NCI-H345 (cell line): Measurements from ENCODE around the gene VTN.

Experiments used
- DNase-seq: peaks from one replicate; lab custom pipeline; 2025; lab: John Stamatoyannopoulos, UW

The VTN gene

DNA sequence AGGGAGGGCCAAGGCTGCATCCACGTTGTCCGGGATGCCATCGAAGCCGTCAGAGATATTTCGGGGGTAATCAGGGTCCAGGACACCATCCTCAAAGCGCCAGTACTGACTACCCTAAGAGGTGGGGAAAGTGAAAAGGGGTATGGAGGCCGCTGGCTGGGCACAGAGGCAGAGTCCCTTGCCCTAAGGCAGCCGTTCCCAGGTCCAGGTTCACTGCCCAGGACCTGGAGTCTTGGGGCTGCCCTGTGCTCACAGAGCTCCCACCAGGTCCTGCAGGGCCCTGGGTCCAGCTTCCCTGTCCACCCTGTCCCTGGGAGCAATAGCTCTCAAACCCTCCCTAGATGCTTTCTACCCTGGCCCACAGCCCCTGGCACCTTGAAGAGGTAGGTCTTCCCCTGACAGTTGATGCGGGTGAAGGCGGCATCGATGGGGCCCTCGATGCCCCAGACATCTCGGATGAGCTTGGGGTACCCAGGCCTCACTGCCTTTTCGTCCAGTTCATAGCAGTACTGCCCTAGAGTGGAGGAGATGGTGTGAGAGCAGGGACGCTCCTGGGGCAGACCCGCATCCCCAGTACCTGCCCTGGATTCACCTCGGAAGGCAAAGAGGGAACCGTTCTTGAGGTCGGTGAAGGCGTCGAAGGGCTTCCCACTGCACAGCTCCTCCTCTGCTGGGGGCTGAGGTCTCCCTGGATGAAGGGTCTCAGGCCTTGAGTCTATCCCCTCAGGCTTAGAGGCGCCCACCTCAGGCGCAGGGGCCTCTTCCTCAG lies 1.0 kb downstream of the VTN start:
- no peak for DNase-seq

- DNase-seq: no peak
These were observed 1.7 kb downstream of the VTN start for GRCh38 chr17:28368306-28368831.

- no peak for DNase-seq
These were observed 2.3 kb downstream of the VTN start for GRCh38 chr17:28367641-28368305.

DNA sequence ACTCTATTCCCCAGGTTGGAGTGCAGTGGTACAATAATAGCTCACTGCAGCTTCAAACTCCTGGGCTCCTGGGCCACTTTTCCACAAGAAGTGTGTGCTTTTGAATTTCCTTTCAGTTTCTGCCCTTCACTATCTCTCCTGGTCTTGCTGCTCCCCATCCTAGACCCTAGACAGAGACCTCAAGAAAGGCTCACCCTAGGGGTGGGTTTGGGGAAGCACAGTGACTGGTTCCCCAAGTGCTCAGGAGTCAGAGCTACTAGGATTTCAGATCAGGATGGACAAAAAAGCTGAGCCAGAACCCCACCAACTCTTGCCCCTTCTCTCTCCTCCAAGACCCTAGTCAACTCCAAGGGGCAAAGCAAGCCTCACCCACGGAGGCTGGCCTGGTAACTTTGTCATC lies 3.5 kb downstream of the VTN start:
- no peak for DNase-seq

- DNase-seq: no peak
These were observed 4.6 kb downstream of the VTN start for GRCh38 chr17:28365487-28365886.

GRCh38 chr17:28364665-28365363 lies 5.3 kb downstream of the VTN start, which contains the start of gene SEBOX:
Gene SEBOX (minus strand): TSS chr17:28365199. CDS start chr17:28365151, 48 bp downstream.
- no peak for DNase-seq

DNA sequence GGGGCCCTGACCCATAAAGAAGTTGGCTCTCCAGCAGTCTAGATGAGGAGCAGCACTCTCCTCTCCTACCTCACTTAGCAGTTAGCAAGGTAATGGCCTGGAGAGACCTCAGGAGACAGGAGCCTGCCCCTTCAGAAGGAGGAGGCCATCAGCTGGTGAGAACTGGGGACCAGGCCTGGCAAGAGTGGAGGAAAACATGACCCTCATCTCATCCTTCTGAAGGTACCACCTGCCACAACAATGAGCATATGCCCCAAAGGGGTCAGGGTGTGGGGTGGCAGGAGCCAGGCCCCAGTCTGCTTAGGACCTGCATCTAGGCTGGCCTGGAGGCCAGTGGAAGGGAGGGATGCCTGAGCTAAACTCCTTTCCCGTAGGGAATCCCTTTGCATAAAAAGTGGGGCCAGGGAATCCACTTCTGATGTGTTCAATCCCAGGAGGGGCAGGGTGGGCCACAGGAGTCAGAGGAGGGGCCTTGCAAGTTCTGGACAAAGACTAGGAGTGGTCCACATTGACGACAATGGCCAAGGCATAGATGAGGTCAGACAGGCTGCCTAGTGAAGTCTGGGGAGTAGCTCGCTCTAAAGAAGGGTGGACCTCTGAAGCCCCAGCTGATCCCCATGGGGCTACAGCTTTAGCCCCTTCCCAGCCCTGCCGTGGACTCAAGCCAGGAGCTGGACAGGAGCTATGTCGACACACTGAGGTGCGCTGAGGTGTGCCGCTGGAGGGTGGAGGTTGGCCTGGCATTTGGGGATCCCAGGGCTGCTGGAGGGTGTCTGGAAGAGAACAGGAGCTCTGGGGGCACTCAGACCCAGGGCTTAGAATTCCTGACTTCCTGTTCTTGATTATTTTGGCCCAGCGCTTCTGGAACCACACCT lies 6.1 kb downstream of the VTN start:
- no peak for DNase-seq

GRCh38 chr17:28363186-28363585 lies 6.9 kb downstream of the VTN start:
- no peak for DNase-seq

DNA sequence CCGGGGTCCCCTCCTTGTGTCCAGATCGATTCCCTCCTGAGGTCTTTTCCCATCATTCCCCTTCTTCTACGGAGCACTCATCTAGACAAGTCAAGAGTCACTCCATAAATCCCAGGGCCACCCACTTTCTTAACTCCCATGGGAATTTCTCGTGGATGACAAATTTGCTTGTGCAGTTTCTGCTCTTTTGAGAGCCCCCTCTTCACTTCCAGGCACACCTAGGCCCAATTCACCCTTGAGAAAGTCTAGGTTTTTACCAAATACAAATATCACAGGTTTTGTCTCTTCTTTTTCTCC lies 12.3 kb downstream of the VTN start:
- DNase-seq: no peak

DNA sequence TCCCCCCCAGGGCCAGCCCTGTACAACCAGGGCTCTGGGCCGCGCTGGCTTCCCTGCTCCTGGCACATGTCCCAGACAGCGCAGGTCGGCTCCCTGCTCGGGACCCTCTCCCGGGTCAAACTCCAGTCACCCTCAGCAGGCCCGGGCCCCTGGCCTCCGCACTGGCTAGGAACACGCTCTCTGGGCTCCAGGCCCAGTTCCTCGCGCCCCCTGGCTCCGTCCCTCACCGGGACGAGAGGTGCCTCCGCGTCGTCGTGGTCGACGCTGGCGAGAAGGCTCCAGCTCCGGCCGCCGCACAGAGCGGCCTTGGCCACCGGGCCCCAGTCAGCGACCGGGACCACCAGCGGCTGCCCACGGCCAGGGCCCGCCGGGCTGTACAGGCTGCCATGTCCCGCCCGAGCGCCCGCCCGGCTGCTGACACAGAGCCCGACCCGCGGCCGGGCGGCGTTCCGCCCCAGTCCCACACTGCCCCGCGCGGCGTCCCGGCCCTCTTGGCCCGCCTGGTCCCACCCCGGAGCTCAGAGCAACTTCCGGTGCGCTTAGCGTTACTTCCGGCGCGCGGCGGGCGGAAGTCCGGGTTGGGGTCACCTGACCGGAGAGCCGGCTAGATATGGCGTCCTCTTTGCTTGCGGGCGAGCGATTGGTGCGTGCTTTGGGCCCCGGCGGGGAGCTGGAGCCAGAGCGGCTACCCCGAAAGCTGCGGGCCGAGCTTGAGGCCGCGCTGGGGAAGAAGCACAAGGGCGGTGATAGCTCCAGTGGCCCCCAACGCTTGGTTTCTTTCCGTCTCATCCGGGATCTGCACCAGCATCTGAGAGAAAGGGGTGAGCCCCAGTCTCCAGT lies 12.8 kb downstream of the VTN start, which contains the start of gene POLDIP2:
TSS of gene POLDIP2 (minus strand) at position 467 of the 840 bp plus-strand sequence. CDS start at position 388, 79 bp downstream.
- DNase-seq: peak; percentile 96

- no peak for DNase-seq
These were observed 19.8 kb downstream of the VTN start for GRCh38 chr17:28350271-28350670.

- no peak for DNase-seq
These were observed 21.1 kb downstream of the VTN start for GRCh38 chr17:28348979-28349378.

GRCh38 chr17:28347261-28347891 lies 22.7 kb downstream of the VTN start:
- DNase-seq: no peak

DNA sequence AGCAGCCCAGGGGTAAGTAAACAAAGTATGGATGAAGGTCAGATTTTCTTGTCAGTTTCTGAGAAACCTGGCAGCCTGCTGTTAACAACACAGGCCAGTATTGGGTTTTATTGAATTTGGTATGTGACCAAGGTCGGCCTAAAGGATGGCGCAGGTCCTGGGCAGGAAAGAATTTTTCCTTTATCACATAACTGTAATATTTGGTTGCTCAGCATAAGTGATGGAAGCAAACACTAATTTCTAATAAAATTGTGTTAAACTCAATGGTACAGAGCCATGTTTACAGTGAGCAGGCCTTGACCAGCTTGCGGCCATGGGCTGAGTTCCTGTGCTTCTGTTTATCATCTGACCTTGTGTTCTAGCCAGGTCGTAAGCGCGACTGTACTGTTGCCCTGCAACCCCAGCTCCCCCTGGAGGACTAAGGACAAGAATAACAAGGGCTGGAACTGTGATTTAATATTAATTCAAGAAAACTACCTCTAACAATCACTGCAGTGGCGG lies 23.3 kb downstream of the VTN start:
- DNase-seq: no peak

DNA sequence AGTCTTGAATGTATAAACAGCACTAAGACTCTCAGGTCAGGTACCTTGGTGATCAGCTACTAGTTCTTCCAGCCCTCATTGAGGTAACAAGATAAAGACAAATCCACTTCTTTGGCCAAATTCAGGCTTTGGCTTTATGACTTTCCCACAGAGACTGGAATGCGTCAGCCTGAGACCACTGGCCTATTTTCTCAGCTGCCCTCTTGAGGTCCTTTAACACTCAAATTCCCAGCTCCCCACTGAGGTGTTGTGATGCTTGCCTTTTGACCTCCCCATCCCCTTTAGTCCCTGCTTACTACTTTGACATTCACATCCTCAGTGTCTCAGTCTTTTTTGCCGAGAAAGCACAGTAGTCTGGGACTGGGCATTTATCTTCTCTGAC lies 23.9 kb downstream of the VTN start:
- no peak for DNase-seq

DNA sequence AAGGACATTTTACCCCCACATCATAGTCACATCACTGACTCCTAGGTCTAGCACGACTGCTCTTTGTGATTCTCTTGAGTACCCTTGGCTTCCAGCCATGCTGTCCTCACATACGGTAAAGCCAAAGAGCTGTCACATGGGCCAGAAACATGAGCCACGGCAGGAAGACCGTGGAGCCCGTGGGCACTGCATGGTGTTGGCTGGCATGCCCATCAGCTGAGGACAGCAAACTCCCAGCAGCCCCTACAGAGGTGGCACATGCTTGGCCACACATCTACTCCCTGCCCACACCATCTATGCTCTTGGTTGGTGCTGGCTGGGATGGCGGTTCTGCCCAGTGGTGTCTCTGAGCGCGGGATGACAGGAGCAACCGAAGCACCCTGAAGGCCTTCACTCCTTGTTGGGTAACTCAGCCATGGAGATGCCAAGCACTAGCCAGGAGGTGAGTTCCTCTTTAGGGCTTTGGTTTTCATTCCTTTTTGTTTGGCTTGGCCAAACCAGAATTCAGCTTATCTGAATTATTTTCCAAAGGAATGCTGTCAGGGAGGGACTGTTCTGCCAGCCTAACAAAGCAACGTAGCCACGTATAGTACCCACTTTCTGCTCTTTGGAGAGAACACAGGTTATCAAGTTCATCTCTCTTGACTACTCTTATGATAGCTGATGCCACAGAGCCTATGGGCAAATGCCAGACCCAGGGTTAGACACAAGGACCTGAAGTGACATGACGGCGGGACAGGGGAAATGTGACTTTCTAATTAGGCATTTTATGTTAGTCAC lies 24.5 kb downstream of the VTN start:
- DNase-seq: peak; percentile 12

GRCh38 chr17:28344435-28344901 lies 25.6 kb downstream of the VTN start:
- no peak for DNase-seq

GRCh38 chr17:28344011-28344410 lies 26.1 kb downstream of the VTN start:
- no peak for DNase-seq

DNA sequence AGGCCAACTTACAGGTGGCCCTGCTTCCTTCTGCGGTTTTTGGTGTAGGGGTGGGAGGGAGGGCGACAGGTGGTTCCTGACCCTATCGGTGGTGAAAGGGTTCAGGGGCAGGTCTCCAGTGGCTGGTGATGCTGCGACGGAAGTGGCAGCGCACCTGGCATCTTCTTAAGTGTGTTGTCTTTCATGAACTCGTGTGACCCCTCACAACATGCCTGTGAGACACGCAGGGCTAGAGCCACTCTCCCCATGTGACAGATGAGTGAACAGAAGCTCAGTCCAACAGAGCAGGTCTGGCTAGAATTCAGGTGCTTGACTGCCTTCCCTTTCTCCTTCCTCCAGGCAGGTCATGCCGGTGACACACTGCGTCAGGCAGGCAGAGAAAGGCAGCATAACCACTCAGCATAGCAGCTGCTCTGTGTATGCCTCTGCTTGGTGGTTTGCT lies 26.6 kb downstream of the VTN start:
- DNase-seq: no peak
